H1 (cell line): ENCODE results near the gene PURA. TPM values are rescaled to one million over a fixed set of nuclear protein-coding genes. Genes with fewer than 3 reads are reported as not detected.
"Not testable (repeated sequence)": the region's sequence is repeated elsewhere in the genome, so short reads cannot be mapped to it uniquely, and the experiment has no call there.

Source experiments
- CTCF ChIA-PET: fragments of 300-600 bp; sonication (Branson Sonifier 250); formaldehyde crosslinking; loops from one replicate; lab custom pipeline; 2021; ENCODE audit not compliant: partially characterized antibody; lab: Charles Lee
- POLR2A ChIA-PET: fragments of 300-600 bp; sonication (Branson Sonifier 250); formaldehyde crosslinking; loops from one replicate; lab custom pipeline; 2021; ENCODE audit warnings: inconsistent platforms; ENCODE audit not compliant: partially characterized antibody; lab: Charles Lee
- DNase-seq, 2 experiments: peaks; one replicate each; pipeline versions ENCODE4 v3.0.0 to v3.0.0-alpha.2; 2010 to 2022; ENCODE audit warnings: low spot score in 2 of 2, low read depth in 1 of 2, mixed read lengths in 1 of 2
- FAIRE-seq: peaks from 2 replicates; lab custom pipeline; 2011; peaks lifted over from hg19 to GRCh38; lab: Jason Lieb, UNC
- H2AFZ ChIP-seq: 2 replicates; pipeline ENCODE4 v1.8.1; 2012; ENCODE audit warnings: low read length, inconsistent platforms
- H2AK5ac ChIP-seq: 2 replicates; pipeline ENCODE4 v1.6.1; 2013; ENCODE audit warnings: low read depth, low read length
- H2BK120ac ChIP-seq: replicated peaks from 2 replicates; pipeline ENCODE3; 2013; ENCODE audit warnings: low read depth, low read length, inconsistent platforms
- H2BK12ac ChIP-seq: 2 replicates; pipeline ENCODE4 v1.6.1; 2013; ENCODE audit warnings: low read depth, low read length
- H2BK15ac ChIP-seq: 2 replicates; pipeline ENCODE4 v1.6.1; 2013; ENCODE audit warnings: low read length
- H2BK20ac ChIP-seq: 2 replicates; pipeline ENCODE4 v1.6.1; 2013; ENCODE audit warnings: low read length
- H2BK5ac ChIP-seq: 2 replicates; pipeline ENCODE4 v1.6.1; 2013; ENCODE audit warnings: low read depth, low read length
- H3K14ac ChIP-seq: 2 replicates; pipeline ENCODE4 v1.6.1; 2013; ENCODE audit warnings: inconsistent platforms; ENCODE audit not compliant: insufficient read length
- H3K18ac ChIP-seq: 2 replicates; pipeline ENCODE4 v1.6.1; 2013; ENCODE audit warnings: low read length; ENCODE audit errors: extremely low read depth
- H3K23ac ChIP-seq: 2 replicates; pipeline ENCODE4 v1.6.1; 2013; ENCODE audit warnings: inconsistent platforms; ENCODE audit not compliant: insufficient read length
- H3K23me2 ChIP-seq: 2 replicates; pipeline ENCODE4 v1.6.1; 2013; ENCODE audit warnings: low read depth, low read length
- H3K27ac ChIP-seq: 2 replicates; pipeline ENCODE4 v1.6.1; 2011; ENCODE audit warnings: low read depth, low read length, inconsistent platforms
- H3K27me3 ChIP-seq, 4 experiments: replicated peaks in 1 of 4; 1 replicate in 1 of 4; 2 replicates in 3 of 4; pipeline versions ENCODE4 v1.6.1 to v1.8.1; 2011 to 2013; ENCODE audit warnings: low read length in 3 of 4, mild to moderate bottlenecking in 3 of 4, inconsistent platforms in 2 of 4, mixed read lengths in 2 of 4, moderate library complexity in 1 of 4; ENCODE audit not compliant: control insufficient read depth in 3 of 4, insufficient read depth in 3 of 4; ENCODE audit errors: extremely low read depth in 1 of 4
- H3K36me3 ChIP-seq, 4 experiments: 2 replicates each; pipeline versions ENCODE4 v1.6.1 to v1.8.1; 2011 to 2013; ENCODE audit warnings: mild to moderate bottlenecking in 4 of 4, low read length in 3 of 4, moderate library complexity in 2 of 4, control low read depth in 1 of 4, inconsistent platforms in 1 of 4; ENCODE audit not compliant: insufficient read depth in 4 of 4, control insufficient read depth in 2 of 4
- H3K4ac ChIP-seq: replicated peaks from 2 replicates; pipeline ENCODE3; 2013; ENCODE audit warnings: low read length, low read depth, mixed read lengths, inconsistent platforms; ENCODE audit not compliant: insufficient read length
- H3K4me1 ChIP-seq, 4 experiments: replicated peaks in 1 of 4; 1 replicate in 1 of 4; 2 replicates in 3 of 4; pipeline versions ENCODE4 v1.6.1 to v1.8.1; 2011 to 2013; ENCODE audit warnings: low read length in 3 of 4, inconsistent platforms in 2 of 4, mixed read lengths in 1 of 4; ENCODE audit not compliant: insufficient read depth in 4 of 4, control insufficient read depth in 3 of 4
- H3K4me2 ChIP-seq, 2 experiments: 2 replicates each; pipeline versions ENCODE4 v1.6.1 to v1.8.1; 2011 to 2013; ENCODE audit warnings: low read depth in 2 of 2, low read length in 2 of 2, control low read depth in 1 of 2, inconsistent platforms in 1 of 2, mild to moderate bottlenecking in 1 of 2; ENCODE audit not compliant: insufficient read depth in 1 of 2
- H3K4me3 ChIP-seq, 4 experiments: fragments of 200-600, 300-600 bp in 1 of 4; sonication (generic), shearing (Covaris generic), sonication (Bioruptor Twin) in 1 of 4; 2 replicates each; pipeline versions ENCODE4 v1.5.1 to v1.8.1; 2011 to 2016; ENCODE audit warnings: low read length in 4 of 4, low read depth in 3 of 4, control low read depth in 2 of 4, inconsistent platforms in 2 of 4, mild to moderate bottlenecking in 2 of 4, mixed read lengths in 1 of 4, moderate library complexity in 1 of 4; ENCODE audit not compliant: insufficient read depth in 2 of 4; ENCODE audit errors: extremely low read depth in 1 of 4
- H3K56ac ChIP-seq: replicated peaks from 2 replicates; pipeline ENCODE3; 2013; ENCODE audit warnings: low read depth, mild to moderate bottlenecking, mixed read lengths, low read length, inconsistent platforms; ENCODE audit not compliant: insufficient read length
- H3K79me1 ChIP-seq: 2 replicates; pipeline ENCODE4 v1.6.1; 2013; ENCODE audit warnings: low read depth, low read length, control low read depth
- H3K79me2 ChIP-seq, 2 experiments: 2 replicates each; pipeline versions ENCODE4 v1.6.1 to v1.8.1; 2012 to 2013; ENCODE audit warnings: low read length in 2 of 2, mild to moderate bottlenecking in 2 of 2, inconsistent platforms in 1 of 2; ENCODE audit not compliant: insufficient read depth in 2 of 2, control insufficient read depth in 1 of 2
- H3K9ac ChIP-seq, 4 experiments: replicated peaks in 1 of 4; 1 replicate in 1 of 4; 2 replicates in 3 of 4; pipeline versions ENCODE4 v1.6.1 to v1.8.1; 2011 to 2013; ENCODE audit warnings: low read depth in 3 of 4, low read length in 3 of 4, control low read depth in 2 of 4, mild to moderate bottlenecking in 2 of 4, moderate library complexity in 2 of 4, inconsistent platforms in 1 of 4; ENCODE audit errors: extremely low read depth in 1 of 4
- H3K9me3 ChIP-seq, 2 experiments: 2 replicates each; pipeline versions ENCODE4 v1.6.1 to v1.8.1; 2012 to 2013; ENCODE audit warnings: mild to moderate bottlenecking in 2 of 2, moderate library complexity in 2 of 2, control low read depth in 1 of 2, inconsistent platforms in 1 of 2, low read depth in 1 of 2, low read length in 1 of 2, mixed read lengths in 1 of 2; ENCODE audit not compliant: insufficient read depth in 2 of 2
- H4K20me1 ChIP-seq, 2 experiments: replicated peaks in 1 of 2; 2 replicates each; pipeline versions ENCODE3 to v1.8.1; 2011 to 2013; ENCODE audit warnings: inconsistent platforms in 2 of 2, low read length in 2 of 2, mild to moderate bottlenecking in 1 of 2; ENCODE audit not compliant: insufficient read depth in 2 of 2, control insufficient read depth in 1 of 2
- H4K5ac ChIP-seq: 2 replicates; pipeline ENCODE4 v1.6.1; 2013; ENCODE audit warnings: low read length, low read depth, mixed read lengths, inconsistent platforms; ENCODE audit not compliant: insufficient read length
- H4K8ac ChIP-seq: 2 replicates; pipeline ENCODE4 v1.8.0; 2013; ENCODE audit warnings: mild to moderate bottlenecking, moderate library complexity, low read length, inconsistent platforms; ENCODE audit not compliant: insufficient read depth; ENCODE audit errors: extremely low read depth
- H4K91ac ChIP-seq: replicated peaks from 2 replicates; pipeline ENCODE3; 2013; ENCODE audit warnings: low read length, mixed read lengths, inconsistent platforms; ENCODE audit not compliant: insufficient read length
- KDM1A ChIP-seq: fragments of 200-600, 300-600 bp; sonication (generic); IDR thresholded peaks from 2 replicates; pipeline ENCODE4 v1.7.1; 2016; ENCODE audit warnings: mild to moderate bottlenecking, low read length, borderline replicate concordance
- WGBS, 2 experiments: shearing (Covaris generic) in 1 of 2; methylation state at CpG; one replicate each; pipeline versions ENCODE4 v1.1.6 to v1.1.7; 2013 to 2015; ENCODE audit warnings: low lambda C conversion rate in 2 of 2, mixed read lengths in 2 of 2, inconsistent platforms in 1 of 2, low coverage in 1 of 2, missing lambda C conversion rate in 1 of 2; ENCODE audit not compliant: insufficient replicate concordance in 2 of 2, insufficient coverage in 1 of 2, insufficient read length in 1 of 2; ENCODE audit errors: extremely low coverage in 1 of 2, missing lambda C conversion rate in 1 of 2; 5-methylcytosine and 5-hydroxymethylcytosine counted together
- polyA plus RNA-seq, 7 experiments: library from polyadenylated mRNA; depleted of rRNA in 3 of 7; stranded (reverse) in 5 of 7; unstranded in 2 of 7; fragments of >200 nt in 5 of 7; fragments of 200-250 nt in 2 of 7; gene quantifications; 1 replicate in 5 of 7; 2 replicates in 1 of 7; 4 replicates in 1 of 7; pipeline versions ENCODE4 v1.2.1 to v1.2.3, GENCODE V29; 2011 to 2013; ENCODE audit warnings: missing spikeins in 2 of 7, mixed read lengths in 2 of 7
- total RNA-seq: library from RNA; stranded (reverse); fragmentation: NEBNext Ultra II Directional; extraction: Animal tissue kit (Norgen Biotek cat#: 25700); gene quantifications from 2 replicates; pipeline ENCODE4 v1.2.1, GENCODE V29; 2021

PURA gene
- total and polyA plus RNA-seq, 2 of the 8 experiments (the other 6 are each of a cell fraction or from before 2014, with no cell fraction given): 0.98 to 2.1 TPM

GRCh38 chr5:140154710-140155381 is 40.9 kb downstream of the PURA start:
- POLR2A ChIA-PET: interaction anchor here (1.2 to 5.2 kb wide), 3 partner anchors 10 to 172 kb away, joined by 3 to 19 read pairs (median 3); no protein-coding TSS in a partner anchor

More at GRCh38 chr5:140154710-140155381, 40.9 kb downstream of the PURA start:
- H4K8ac ChIP-seq, H3K23ac ChIP-seq, H2AFZ ChIP-seq, H3K36me3 ChIP-seq, H4K20me1 ChIP-seq, H3K14ac ChIP-seq, H2BK15ac ChIP-seq, H3K18ac ChIP-seq, H3K4me2 ChIP-seq, H3K27ac ChIP-seq, H3K56ac ChIP-seq, H2BK5ac ChIP-seq, H3K9ac ChIP-seq, FAIRE-seq, H2BK120ac ChIP-seq, H3K79me1 ChIP-seq, H3K79me2 ChIP-seq, H4K91ac ChIP-seq, H3K23me2 ChIP-seq, DNase-seq, H2BK12ac ChIP-seq, H2AK5ac ChIP-seq, H2BK20ac ChIP-seq, H3K4ac ChIP-seq, H3K9me3 ChIP-seq, H4K5ac ChIP-seq, H3K4me3 ChIP-seq: not testable (repeated sequence)
- H3K4me1 ChIP-seq: peaks cover 6 to 24% (median 17%) of the 10 kb centered on the region in 4 experiments
- CTCF ChIA-PET: interaction anchor here (0.6 to 10.1 kb wide), 9 partner anchors 10 to 389 kb away, joined by 3 to 118 read pairs (median 8); no protein-coding TSS in a partner anchor
- peaks cover 0 to 13% (median 9%) of the 10 kb centered on the region in 4 experiments; a peak in 4 of 7 replicates for H3K27me3 ChIP-seq
- peak; percentile 60; the same call in 1 of the 2 replicates for TF ChIP-seq KDM1A
- WGBS, 2 experiments: 87% methylated on average over 21 of the region's 21 CpGs; no CpG with 5 or more reads in 1 of the 2 experiments
